Cardiac muscle cell (in vitro differentiated cells and primary cell): ENCODE results near the gene CUTA. TPM values are rescaled to one million over a fixed set of nuclear protein-coding genes. Genes with fewer than 3 reads are reported as not detected.

Experiments used
- DNase-seq, 2 donors: peaks; one replicate each; pipeline versions ENCODE4 v3.0.0 to v3.0.0-alpha.2; 2010 to 2017; ENCODE audit warnings: low read depth in 1 of 2, low spot score in 1 of 2
- H3K27ac ChIP-seq: fragments of 200-600 bp; sonication (generic); 2 replicates; pipeline ENCODE4 v1.5.1; 2016
- H3K27me3 ChIP-seq: fragments of 200-600 bp; sonication (generic); 2 replicates; pipeline ENCODE4 v1.6.0; 2016; ENCODE audit warnings: control low read depth
- H3K36me3 ChIP-seq: fragments of 200-600 bp; sonication (generic); 2 replicates; pipeline ENCODE4 v1.5.1; 2016; ENCODE audit warnings: control low read depth
- H3K4me1 ChIP-seq: fragments of 200-600 bp; sonication (generic); 2 replicates; pipeline ENCODE4 v1.8.1; 2017; ENCODE audit warnings: low read depth, mild to moderate bottlenecking, mixed run types
- H3K4me3 ChIP-seq: fragments of 200-600 bp; sonication (generic); 2 replicates; pipeline ENCODE4 v1.5.1; 2016; ENCODE audit warnings: mild to moderate bottlenecking
- H3K9me3 ChIP-seq: fragments of 200-600 bp; sonication (generic); 2 replicates; pipeline ENCODE4 v1.5.1; 2017; ENCODE audit warnings: low read depth, mild to moderate bottlenecking, control low read depth
- polyA plus RNA-seq: library from polyadenylated mRNA; unstranded; fragments of >200 nt; fragmentation: Nextera tagmentation; extraction: Ambion mirVana; gene quantifications from 2 replicates; pipeline ENCODE4 v1.2.1, GENCODE V29; 2016
- total RNA-seq: library from RNA; depleted of rRNA; stranded (reverse); fragments of >200 nt; gene quantifications from 2 replicates; pipeline ENCODE4 v1.2.3, GENCODE V29; 2016
- TF ChIP-seq, protein P1 (sequence below): IDR thresholded peaks from 2 replicates; pipeline ENCODE4 v1.5.1; 2012; ENCODE audit warnings: low read depth, mild to moderate bottlenecking, low read length

CUTA gene
- total and polyA plus RNA-seq, 2 experiments from 2014 or later: 304 to 501 TPM

DNA sequence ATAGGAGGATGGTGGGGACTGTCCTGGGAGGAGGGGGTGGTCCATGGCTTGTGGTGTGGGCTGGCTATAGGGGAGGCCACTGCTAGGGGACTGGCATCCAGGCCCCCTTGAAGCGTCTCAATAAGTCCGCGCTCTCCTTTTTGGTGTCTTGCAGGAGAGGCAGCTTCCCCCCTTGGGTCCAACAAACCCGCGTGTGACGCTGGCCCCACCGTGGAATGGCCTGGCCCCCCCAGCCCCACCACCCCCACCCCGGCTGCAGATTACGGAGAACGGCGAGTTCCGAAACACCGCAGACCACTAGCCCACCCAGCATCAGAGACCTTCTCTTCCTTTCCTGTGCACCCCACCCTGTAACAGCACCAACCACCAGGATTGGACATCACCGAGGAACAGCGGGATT lies 33.7 kb upstream of the CUTA start:
- peaks cover 4% of the 10 kb centered on the region for H3K4me1 ChIP-seq
- H3K9me3 ChIP-seq: no peaks in the 10 kb centered on the region
- H3K27me3 ChIP-seq: no peaks in the 10 kb centered on the region
- TF ChIP-seq, protein P1, sequence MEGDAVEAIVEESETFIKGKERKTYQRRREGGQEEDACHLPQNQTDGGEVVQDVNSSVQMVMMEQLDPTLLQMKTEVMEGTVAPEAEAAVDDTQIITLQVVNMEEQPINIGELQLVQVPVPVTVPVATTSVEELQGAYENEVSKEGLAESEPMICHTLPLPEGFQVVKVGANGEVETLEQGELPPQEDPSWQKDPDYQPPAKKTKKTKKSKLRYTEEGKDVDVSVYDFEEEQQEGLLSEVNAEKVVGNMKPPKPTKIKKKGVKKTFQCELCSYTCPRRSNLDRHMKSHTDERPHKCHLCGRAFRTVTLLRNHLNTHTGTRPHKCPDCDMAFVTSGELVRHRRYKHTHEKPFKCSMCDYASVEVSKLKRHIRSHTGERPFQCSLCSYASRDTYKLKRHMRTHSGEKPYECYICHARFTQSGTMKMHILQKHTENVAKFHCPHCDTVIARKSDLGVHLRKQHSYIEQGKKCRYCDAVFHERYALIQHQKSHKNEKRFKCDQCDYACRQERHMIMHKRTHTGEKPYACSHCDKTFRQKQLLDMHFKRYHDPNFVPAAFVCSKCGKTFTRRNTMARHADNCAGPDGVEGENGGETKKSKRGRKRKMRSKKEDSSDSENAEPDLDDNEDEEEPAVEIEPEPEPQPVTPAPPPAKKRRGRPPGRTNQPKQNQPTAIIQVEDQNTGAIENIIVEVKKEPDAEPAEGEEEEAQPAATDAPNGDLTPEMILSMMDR: no peak
- H3K27ac ChIP-seq: peak overlapping the region; percentile 12
- DNase-seq: no peak
- H3K4me3 ChIP-seq: no peak overlapping the region
- H3K36me3 ChIP-seq: peaks cover 14% of the 10 kb centered on the region

DNA sequence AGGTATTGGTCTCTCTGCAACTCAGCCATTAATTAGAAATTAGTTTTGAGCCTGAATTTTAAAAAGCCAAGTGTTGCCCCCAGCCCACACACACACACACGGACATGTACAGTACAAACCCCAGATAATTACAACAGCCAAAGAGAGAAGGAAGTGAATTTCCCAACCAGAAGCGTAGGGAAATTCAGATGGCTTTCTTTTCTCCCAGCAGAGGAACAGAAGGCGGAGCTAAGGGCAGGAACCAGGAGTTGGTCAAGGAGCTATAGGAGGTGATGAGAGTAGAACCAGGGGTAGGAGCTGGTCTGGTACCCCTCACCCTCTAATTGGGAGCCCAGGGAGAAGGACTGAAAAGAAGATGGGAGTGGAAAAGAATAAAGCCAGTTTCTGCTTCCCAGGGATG lies 32.5 kb upstream of the CUTA start:
- Histone ChIP-seq H3K27ac (peak overlapping the region; percentile 48), H3K4me3 (no peak overlapping the region), H3K9me3 (no peaks in the 10 kb centered on the region), H3K36me3 (peaks cover 17% of the 10 kb centered on the region), H3K4me1 (peaks cover 4% of the 10 kb centered on the region), H3K27me3 (no peaks in the 10 kb centered on the region)
- peak in 1 of 2 donors; percentile 60 for DNase-seq
- TF ChIP-seq, protein P1: no peak

GRCh38 chr6:33446356-33446755 lies 28.4 kb upstream of the CUTA start:
- TF ChIP-seq, protein P1: no peak

GRCh38 chr6:33445119-33445603 lies 27.3 kb upstream of the CUTA start:
- no peaks in the 10 kb centered on the region for H3K9me3 ChIP-seq
- H3K4me1 ChIP-seq: no peaks in the 10 kb centered on the region
- DNase-seq: no peak
- no peak overlapping the region for H3K27ac ChIP-seq
- no peak overlapping the region for H3K4me3 ChIP-seq
- H3K36me3 ChIP-seq: peaks cover 43% of the 10 kb centered on the region
- H3K27me3 ChIP-seq: no peaks in the 10 kb centered on the region
- TF ChIP-seq, protein P1: no peak

More at GRCh38 chr6:33446356-33446755, 28.4 kb upstream of the CUTA start:
- Histone ChIP-seq H3K4me1 (no peaks in the 10 kb centered on the region), H3K27me3 (no peaks in the 10 kb centered on the region), H3K4me3 (no peak overlapping the region), H3K9me3 (no peaks in the 10 kb centered on the region), H3K27ac (no peak overlapping the region), H3K36me3 (peaks cover 43% of the 10 kb centered on the region)
- no peak for DNase-seq

DNA sequence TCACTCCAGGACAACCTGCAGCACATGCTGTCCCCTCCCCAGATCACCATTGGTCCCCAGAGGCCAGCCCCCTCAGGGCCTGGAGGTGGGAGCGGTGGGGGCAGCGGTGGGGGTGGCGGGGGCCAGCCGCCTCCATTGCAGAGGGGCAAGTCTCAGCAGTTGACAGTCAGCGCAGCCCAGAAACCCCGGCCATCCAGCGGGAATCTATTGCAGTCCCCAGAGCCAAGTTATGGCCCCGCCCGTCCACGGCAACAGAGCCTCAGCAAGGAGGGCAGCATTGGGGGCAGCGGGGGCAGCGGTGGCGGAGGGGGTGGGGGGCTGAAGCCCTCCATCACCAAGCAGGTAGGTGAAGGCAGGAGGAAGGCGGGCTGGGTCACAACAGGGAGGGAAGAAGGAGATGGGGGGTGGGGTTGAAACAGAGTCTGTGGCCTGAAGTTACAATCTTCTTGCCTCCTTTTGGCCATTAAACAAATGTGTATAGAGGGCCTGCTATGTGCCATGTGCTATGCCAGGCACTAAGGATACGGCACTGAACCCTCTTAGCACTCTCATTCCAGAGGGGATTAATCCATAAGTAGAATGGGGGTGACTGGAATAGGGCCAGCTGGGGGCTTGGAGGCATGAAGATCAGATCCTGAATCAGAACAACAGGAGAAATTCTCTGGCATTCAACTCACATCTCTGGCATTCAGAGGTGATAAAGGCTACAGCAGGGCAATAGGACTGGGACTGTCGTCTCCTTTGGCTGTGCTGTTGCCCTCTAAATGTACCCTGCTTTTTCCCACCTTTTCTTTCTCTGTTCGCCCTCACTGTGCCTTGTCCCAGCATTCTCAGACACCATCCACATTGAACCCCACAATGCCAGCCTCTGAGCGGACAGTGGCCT lies 26.0 kb upstream of the CUTA start:
- Histone ChIP-seq H3K36me3 (peaks cover 43% of the 10 kb centered on the region), H3K27me3 (no peaks in the 10 kb centered on the region), H3K4me1 (no peaks in the 10 kb centered on the region), H3K9me3 (no peaks in the 10 kb centered on the region), H3K27ac (peak overlapping the region; percentile 14), H3K4me3 (no peak overlapping the region)
- DNase-seq: no peak
- TF ChIP-seq, protein P1: no peak
